Gastroesophageal sphincter (tissue), 4 donors: ENCODE measurements around the gene MAPK4. TPM values are rescaled to one million over a fixed set of nuclear protein-coding genes. Genes with fewer than 3 reads are reported as not detected.

Experiments used
- ATAC-seq: fragments of 150-250 bp; one replicate; pipeline ENCODE4 v1.9.1; 2016; ENCODE audit warnings: mild to moderate bottlenecking, moderate library complexity
- H3K27ac ChIP-seq, 4 donors: fragments of 200-600 bp; sonication (generic) in 3 of 4; 1 replicate in 3 of 4; 2 replicates in 1 of 4; pipeline ENCODE4 v1.5.1; 2016 to 2019
- H3K27me3 ChIP-seq: fragments of 200-600 bp; sonication (generic); one replicate; pipeline ENCODE4 v1.5.1; 2019
- H3K36me3 ChIP-seq, 2 donors: fragments of 200-600 bp; sonication (generic); one replicate each; pipeline ENCODE4 v1.5.1; 2019; ENCODE audit warnings: control low read depth in 1 of 2
- H3K4me1 ChIP-seq, 3 donors: fragments of 200-600 bp; sonication (generic); 1 replicate in 2 of 3; 2 replicates in 1 of 3; pipeline ENCODE4 v1.5.1; 2016 to 2019; ENCODE audit warnings: control low read depth in 2 of 3
- H3K4me3 ChIP-seq, 2 donors: fragments of 200-600 bp; sonication (generic); one replicate each; pipeline ENCODE4 v1.5.1; 2019; ENCODE audit warnings: mild to moderate bottlenecking in 1 of 2, moderate library complexity in 1 of 2
- H3K9me3 ChIP-seq, 3 donors: fragments of 200-600 bp; sonication (generic); one replicate each; pipeline ENCODE4 v1.5.1; 2017 to 2019; ENCODE audit warnings: control low read depth in 2 of 3
- CTCF ChIP-seq, 4 experiments: fragments of 200-600 bp in 2 of 4; fragments of 450-650 bp in 2 of 4; sonication (generic) in 1 of 4; IDR thresholded peaks; one replicate each; pipeline ENCODE4 v1.5.1; 2017 to 2019; ENCODE audit warnings: antibody characterized with exemption in 4 of 4, mild to moderate bottlenecking in 2 of 4, moderate library complexity in 2 of 4
- EP300 ChIP-seq: sonication (generic); formaldehyde crosslinking; IDR thresholded peaks from one replicate; pipeline ENCODE4 v1.6.1; 2017; ENCODE audit warnings: antibody characterized with exemption, mild to moderate bottlenecking
- POLR2A ChIP-seq, 2 donors: fragments of 450-650 bp; IDR thresholded peaks; one replicate each; pipeline ENCODE4 v1.6.1; 2017; ENCODE audit warnings: antibody characterized with exemption in 2 of 2, mild to moderate bottlenecking in 2 of 2, moderate library complexity in 1 of 2
- POLR2AphosphoS5 ChIP-seq: sonication (generic); formaldehyde crosslinking; IDR thresholded peaks from one replicate; pipeline ENCODE4 v1.6.1; 2017; ENCODE audit warnings: antibody characterized with exemption
- WGBS, 2 donors: methylation state at CpG; one replicate each; pipeline ENCODE4 v1.1.5; 2018; ENCODE audit warnings: low coverage in 1 of 2; 5-methylcytosine and 5-hydroxymethylcytosine counted together
- total RNA-seq, 4 donors: library from RNA; depleted of rRNA; stranded (reverse); fragments of >200 nt; gene quantifications; one replicate each; pipeline ENCODE4 v1.1.0, GENCODE V29; 2016

MAPK4 gene
- total RNA-seq, 4 donors from 2014 or later = 9.3 to 13.7 (median 10.6) TPM

GRCh38 chr18:50659091-50660003 lies 99.5 kb downstream of the MAPK4 start:
- no peak overlapping the region for H3K4me3 ChIP-seq
- peaks cover 0 to 8% (median 0%) of the 10 kb centered on the region in 3 donors for H3K9me3 ChIP-seq
- H3K27me3 ChIP-seq = no peaks in the 10 kb centered on the region
- peak overlapping the region in 3 of 4 donors; percentile 77 to 84 (median 83) for H3K27ac ChIP-seq
- peak; percentile 70 for ATAC-seq
- H3K36me3 ChIP-seq = no peaks in the 10 kb centered on the region
- 34 to 36% methylated on average over 9 to 12 of the region's 13 CpGs for WGBS, 2 donors
- peaks cover 0 to 47% (median 9%) of the 10 kb centered on the region in 3 donors for H3K4me1 ChIP-seq
- TF ChIP-seq POLR2A (IDR thresholded peaks at IDR 0.05) = no peak
- peak; percentile 47 for TF ChIP-seq POLR2AphosphoS5
- no peak for TF ChIP-seq EP300
- peak in 3 of 4 experiments; percentile 31 to 52 (median 45) for TF ChIP-seq CTCF (IDR thresholded peaks at IDR 0.05)

DNA sequence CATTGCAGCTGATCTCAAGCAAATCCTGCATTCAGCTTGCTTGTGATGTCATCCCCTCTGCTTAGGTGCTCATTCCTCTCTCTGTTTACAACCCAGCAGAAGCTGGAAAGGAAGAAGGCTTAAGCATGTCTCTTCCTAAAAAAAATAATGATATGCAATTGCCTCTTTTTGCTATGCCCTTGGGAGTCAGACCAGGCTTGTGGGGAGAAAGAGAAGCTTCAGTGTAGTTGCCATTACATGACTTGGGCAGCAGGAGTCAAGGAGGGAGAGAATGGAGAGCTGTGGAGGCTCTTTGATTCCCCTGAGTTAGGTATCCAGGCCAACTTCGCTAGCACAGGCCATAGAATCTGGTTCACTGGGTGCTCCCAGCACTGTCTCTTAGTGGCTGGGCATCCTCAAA lies 101.1 kb downstream of the MAPK4 start:
- Histone ChIP-seq H3K4me1 (peaks cover 0 to 43% (median 0%) of the 10 kb centered on the region in 3 donors), H3K9me3 (peaks cover 0 to 8% (median 0%) of the 10 kb centered on the region in 3 donors), H3K27me3 (no peaks in the 10 kb centered on the region), H3K36me3 (no peaks in the 10 kb centered on the region), H3K27ac (no peak overlapping the region), H3K4me3 (no peak overlapping the region)
- TF ChIP-seq POLR2AphosphoS5 (no peak), CTCF (IDR thresholded peaks at IDR 0.05) (no peak), EP300 (no peak)
- no peak for ATAC-seq
- 83 to 100% methylated on average over 1 of the region's 1 CpG for whole genome bisulfite sequencing, 2 donors

DNA sequence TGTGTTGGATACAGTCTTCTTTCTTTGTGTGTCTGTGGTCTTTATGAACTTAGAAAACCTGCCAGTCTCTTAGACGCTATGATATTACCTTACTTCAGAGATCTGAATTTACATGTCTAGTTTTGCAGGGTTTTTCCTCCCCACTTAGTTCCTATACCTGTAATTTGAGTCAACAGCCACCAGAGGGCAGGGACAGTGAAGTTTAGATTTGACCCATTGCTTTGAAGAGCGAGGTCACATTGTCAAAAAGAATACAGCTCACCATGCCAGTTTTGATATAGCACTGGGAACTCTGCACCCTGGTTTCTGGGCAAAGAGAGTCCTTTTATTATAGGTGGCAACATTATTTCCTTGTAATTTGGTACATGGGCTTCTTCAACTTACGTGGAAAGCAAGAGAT lies 102.3 kb downstream of the MAPK4 start:
- WGBS, 2 donors = 46 to 72% methylated on average over 2 to 3 of the region's 3 CpGs
- Histone ChIP-seq H3K27me3 (no peaks in the 10 kb centered on the region), H3K9me3 (peaks cover 0 to 8% (median 0%) of the 10 kb centered on the region in 3 donors), H3K36me3 (no peaks in the 10 kb centered on the region), H3K27ac (no peak overlapping the region), H3K4me3 (no peak overlapping the region), H3K4me1 (peaks cover 0 to 38% (median 0%) of the 10 kb centered on the region in 3 donors)
- ATAC-seq = no peak
- TF ChIP-seq POLR2AphosphoS5 (no peak), CTCF (IDR thresholded peaks at IDR 0.05) (peak in 2 of 4 experiments; percentile 13 to 17), POLR2A (IDR thresholded peaks at IDR 0.05) (no peak)

GRCh38 chr18:50662775-50663383 lies 103.0 kb downstream of the MAPK4 start:
- Histone ChIP-seq H3K27ac (peak overlapping the region in 1 of 4 donors; percentile 7), H3K4me1 (peaks cover 0 to 37% (median 0%) of the 10 kb centered on the region in 3 donors), H3K27me3 (no peaks in the 10 kb centered on the region), H3K4me3 (no peak overlapping the region), H3K9me3 (peaks cover 0 to 8% (median 0%) of the 10 kb centered on the region in 3 donors), H3K36me3 (no peaks in the 10 kb centered on the region)
- ATAC-seq = no peak
- TF ChIP-seq POLR2AphosphoS5 (no peak), POLR2A (IDR thresholded peaks at IDR 0.05) (no peak), CTCF (IDR thresholded peaks at IDR 0.05) (no peak), EP300 (no peak)
- 29 to 56% methylated on average over 5 to 7 of the region's 10 CpGs for WGBS, 2 donors
